A673 (cell line): ENCODE data around the gene CARD8. TPM values are rescaled to one million over a fixed set of nuclear protein-coding genes. Genes with fewer than 3 reads are reported as not detected.

Source experiments
- BruUV-seq: library from RNA; stranded (reverse); fragments of 400-500 nt; replicated peaks from 2 replicates; lab custom pipeline; 2021; lab: Mats Ljungman, UMichigan
- CTCF ChIA-PET: fragments of 300-600 bp; sonication (Branson Sonifier 250); formaldehyde crosslinking; loops from one replicate; lab custom pipeline; 2022; ENCODE audit warnings: antibody characterized with exemption; lab: Charles Lee
- POLR2A ChIA-PET: fragments of 300-600 bp; sonication (Branson Sonifier 250); formaldehyde crosslinking; loops from one replicate; lab custom pipeline; 2022; ENCODE audit warnings: antibody characterized with exemption; ENCODE audit not compliant: low non-redundant PET; lab: Charles Lee
- DNase-seq: peaks from one replicate; pipeline ENCODE4 v3.0.0-alpha.2; 2015; ENCODE audit warnings: low spot score
- H3K27ac ChIP-seq: fragments of 200-600 bp; sonication (generic); 2 replicates; pipeline ENCODE4 v1.5.1; 2016; ENCODE audit warnings: mixed run types, low read depth, mild to moderate bottlenecking, mixed read lengths, antibody characterized with exemption, low read length; ENCODE audit not compliant: poor library complexity, severe bottlenecking
- H3K27me3 ChIP-seq: fragments of 200-600 bp; sonication (generic); replicated peaks from 2 replicates; pipeline ENCODE4 v1.6.1; 2017; ENCODE audit warnings: mixed run types, low read depth, mild to moderate bottlenecking, mixed read lengths, antibody characterized with exemption, low read length; ENCODE audit not compliant: insufficient read depth, poor library complexity
- H3K36me3 ChIP-seq: fragments of 200-600 bp; sonication (generic); 2 replicates; pipeline ENCODE4 v1.6.1; 2016; ENCODE audit warnings: mixed run types, mild to moderate bottlenecking, mixed read lengths, antibody characterized with exemption, low read length; ENCODE audit not compliant: insufficient read depth, poor library complexity, severe bottlenecking
- H3K4me1 ChIP-seq: fragments of 200-600 bp; sonication (generic); 2 replicates; pipeline ENCODE4 v1.6.1; 2017; ENCODE audit warnings: mixed run types, mild to moderate bottlenecking, mixed read lengths, antibody characterized with exemption, low read length; ENCODE audit not compliant: insufficient read depth, poor library complexity, severe bottlenecking
- H3K4me3 ChIP-seq: fragments of 200-600 bp; sonication (generic); 2 replicates; pipeline ENCODE4 v1.5.1; 2016; ENCODE audit warnings: low read depth, mixed run types, mild to moderate bottlenecking, mixed read lengths, low read length; ENCODE audit not compliant: poor library complexity, severe bottlenecking
- H3K9me3 ChIP-seq: fragments of 200-600 bp; sonication (generic); 2 replicates; pipeline ENCODE4 v1.6.1; 2016; ENCODE audit warnings: mixed run types, low read depth, mild to moderate bottlenecking, mixed read lengths, antibody characterized with exemption, low read length; ENCODE audit not compliant: poor library complexity, severe bottlenecking
- CTCF ChIP-seq: fragments of 300-800, 200-600 bp; sonication (generic); conservative IDR thresholded peaks from 2 replicates; pipeline ENCODE4 v1.5.1; 2017; ENCODE audit warnings: low read depth, mild to moderate bottlenecking, antibody characterized with exemption, low read length, moderate library complexity, mixed read lengths
- EZH2 ChIP-seq: fragments of 200-600 bp; sonication (generic); IDR thresholded peaks from 2 replicates; pipeline ENCODE4 v1.6.1; 2017; ENCODE audit warnings: borderline replicate concordance, low read depth, mild to moderate bottlenecking, mixed read lengths, antibody characterized with exemption, low read length; ENCODE audit not compliant: poor library complexity, severe bottlenecking
- intact Hi-C: fragments of 100-400 bp; cut with micrococcal nuclease; formaldehyde crosslinking; loops from one replicate; pipeline ENCODE4 v1.10.0; 2022; ENCODE audit not compliant: unreplicated experiment
- total RNA-seq: library from RNA; stranded (reverse); gene quantifications from 2 replicates; pipeline ENCODE4 v1.2.3, GENCODE V29; 2021

The CARD8 gene
- total RNA-seq, 1 experiment from 2014 or later: 151 TPM

DNA sequence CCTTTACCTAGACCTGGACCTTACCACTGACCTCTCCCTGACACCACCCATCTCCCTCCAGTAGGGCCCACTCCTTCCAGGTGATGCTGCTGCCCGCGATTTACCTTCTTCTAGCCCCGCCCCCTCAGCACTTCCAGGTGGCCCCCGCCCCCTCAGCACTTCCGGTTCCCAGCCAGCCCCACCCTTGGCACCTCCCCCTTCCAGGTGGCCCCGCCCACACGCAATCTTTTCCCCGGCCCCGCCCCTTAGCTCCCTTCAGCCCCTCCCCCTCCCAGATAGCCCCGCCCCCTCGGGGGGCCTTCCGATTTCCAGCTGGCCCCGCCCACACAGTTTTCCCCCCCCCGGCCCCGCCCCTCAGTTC is 86.2 kb downstream of the CARD8 start:
- peak overlapping the region; percentile 100 for H3K4me3 ChIP-seq
- BruUV-seq: no TSS peak
- H3K27ac ChIP-seq: peak overlapping the region; percentile 99
- POLR2A ChIA-PET: interaction anchor here (0.7 kb wide), 1 partner anchor 15 kb away, joined by 13 read pairs; no protein-coding TSS in a partner anchor
- TF ChIP-seq CTCF: no peak
- no peak for TF ChIP-seq EZH2
- peaks cover 20% of the 10 kb centered on the region for H3K36me3 ChIP-seq
- CTCF ChIA-PET: interaction anchor here (0.7 to 1.0 kb wide), 3 partner anchors 34 to 577 kb away, joined by 4 to 9 read pairs (median 6); partner anchors contain the start of gene IZUMO1
- H3K4me1 ChIP-seq: peaks cover 20% of the 10 kb centered on the region
- H3K9me3 ChIP-seq: no peaks in the 10 kb centered on the region
- peak; percentile 75 for DNase-seq
- H3K27me3 ChIP-seq: no peaks in the 10 kb centered on the region
- intact Hi-C loops: no loop called here

GRCh38 chr19:48168689-48169088 is 87.0 kb downstream of the CARD8 start:
- Histone ChIP-seq H3K36me3 (peaks cover 20% of the 10 kb centered on the region), H3K4me1 (peaks cover 20% of the 10 kb centered on the region), H3K4me3 (no peak overlapping the region), H3K27ac (peak overlapping the region; percentile 28), H3K9me3 (no peaks in the 10 kb centered on the region), H3K27me3 (no peaks in the 10 kb centered on the region)
- POLR2A ChIA-PET: no interaction called here
- TF ChIP-seq CTCF (no peak), EZH2 (no peak)
- BruUV-seq: no TSS peak
- CTCF ChIA-PET: interaction anchor here (1.0 kb wide), 1 partner anchor 205 kb away, joined by 6 read pairs; no protein-coding TSS in a partner anchor
- DNase-seq: no peak
- intact Hi-C loops: no loop called here

DNA sequence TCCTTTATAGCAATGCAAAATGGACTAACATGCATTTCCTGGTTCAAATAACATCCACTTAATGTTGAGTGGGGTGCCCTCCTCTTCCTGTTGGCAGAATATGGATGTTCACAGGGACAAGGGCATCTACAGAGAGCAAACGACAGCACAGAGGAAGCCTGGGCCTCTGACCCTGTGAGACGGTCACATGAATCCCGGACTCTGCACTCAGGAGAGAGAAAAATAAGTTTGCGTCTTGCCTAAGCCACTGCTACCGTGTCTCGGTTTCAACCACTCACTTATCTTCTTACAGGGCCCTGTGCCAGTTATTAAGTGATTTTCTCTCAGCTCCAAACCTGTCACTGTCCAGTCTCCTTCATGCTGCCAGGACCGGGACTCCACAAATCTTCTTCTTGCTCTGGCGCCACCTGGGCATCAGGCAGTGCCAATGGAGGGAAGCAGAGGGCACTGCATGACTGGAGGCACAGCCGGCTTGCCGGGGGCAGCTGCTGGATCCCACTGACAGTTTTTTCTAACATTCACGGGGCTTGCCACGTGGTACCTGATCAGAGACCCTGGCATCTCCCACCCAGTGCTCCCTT is 97.4 kb downstream of the CARD8 start:
- POLR2A ChIA-PET: no interaction called here
- H3K27ac ChIP-seq: no peak overlapping the region
- peaks cover 13% of the 10 kb centered on the region for H3K4me1 ChIP-seq
- no peak for TF ChIP-seq CTCF
- TF ChIP-seq EZH2: no peak
- H3K36me3 ChIP-seq: peaks cover 54% of the 10 kb centered on the region
- intact Hi-C loops: no loop called here
- H3K4me3 ChIP-seq: no peak overlapping the region
- no peak for DNase-seq
- BruUV-seq: no TSS peak
- CTCF ChIA-PET: no interaction called here
- no peaks in the 10 kb centered on the region for H3K27me3 ChIP-seq
- H3K9me3 ChIP-seq: no peaks in the 10 kb centered on the region

Other genes with a start within 250 kb of the CARD8 start
- not detected in 2 replicates for gene CABP5, start 211.8 kb downstream of the CARD8 start, total RNA-seq
- 4.8 and 8.2 TPM in 2 replicates for gene PLA2G4C, start 145.1 kb downstream of the CARD8 start, total RNA-seq
- 200 and 204 TPM in 2 replicates for gene LIG1, start 85.6 kb downstream of the CARD8 start, total RNA-seq
- gene ZSWIM9, start 85.2 kb downstream of the CARD8 start, total RNA-seq: 12.0 and 15.8 TPM in 2 replicates
- 9.5 and 11.7 TPM in 2 replicates for gene ZNF114, start 14.2 kb upstream of the CARD8 start, total RNA-seq
- 170 and 187 TPM in 2 replicates for gene EMP3, start 69.6 kb upstream of the CARD8 start, total RNA-seq
- gene TMEM143, start 108.0 kb upstream of the CARD8 start, total RNA-seq: 7.5 and 7.9 TPM in 2 replicates
- 0.50 TPM in 1 of 2 replicates, not detected in the other for gene SYNGR4, start 108.5 kb upstream of the CARD8 start, total RNA-seq
- 197 and 200 TPM in 2 replicates for gene KDELR1, start 135.6 kb upstream of the CARD8 start, total RNA-seq
- 10.4 and 11.4 TPM in 2 replicates for gene GRIN2D, start 137.8 kb upstream of the CARD8 start, total RNA-seq
- 86.4 and 109 TPM in 2 replicates for gene GRWD1, start 190.1 kb upstream of the CARD8 start, total RNA-seq
- 6.5 and 7.0 TPM in 2 replicates for gene KCNJ14, start 199.7 kb upstream of the CARD8 start, total RNA-seq
- 120 and 125 TPM in 2 replicates for gene CYTH2, start 213.5 kb upstream of the CARD8 start, total RNA-seq